Measurements from ENCODE around the gene HLF.

HLF gene

GRCh38 chr17:55308613-55309391, 44.0 kb downstream of the HLF start:
- Mint-ChIP-seq H3K4me3 (no peak overlapping the region), H3K9me3 (no peaks in the 10 kb centered on the region), H3K27me3 (ENCODE audit: low read depth) (no peaks in the 10 kb centered on the region), H3K27ac (no peak overlapping the region), H3K4me1 (peaks cover 10% of the 10 kb centered on the region), H3K36me3 (ENCODE audit: low read depth) (no peaks in the 10 kb centered on the region)
- TF ChIP-seq, protein P1, sequence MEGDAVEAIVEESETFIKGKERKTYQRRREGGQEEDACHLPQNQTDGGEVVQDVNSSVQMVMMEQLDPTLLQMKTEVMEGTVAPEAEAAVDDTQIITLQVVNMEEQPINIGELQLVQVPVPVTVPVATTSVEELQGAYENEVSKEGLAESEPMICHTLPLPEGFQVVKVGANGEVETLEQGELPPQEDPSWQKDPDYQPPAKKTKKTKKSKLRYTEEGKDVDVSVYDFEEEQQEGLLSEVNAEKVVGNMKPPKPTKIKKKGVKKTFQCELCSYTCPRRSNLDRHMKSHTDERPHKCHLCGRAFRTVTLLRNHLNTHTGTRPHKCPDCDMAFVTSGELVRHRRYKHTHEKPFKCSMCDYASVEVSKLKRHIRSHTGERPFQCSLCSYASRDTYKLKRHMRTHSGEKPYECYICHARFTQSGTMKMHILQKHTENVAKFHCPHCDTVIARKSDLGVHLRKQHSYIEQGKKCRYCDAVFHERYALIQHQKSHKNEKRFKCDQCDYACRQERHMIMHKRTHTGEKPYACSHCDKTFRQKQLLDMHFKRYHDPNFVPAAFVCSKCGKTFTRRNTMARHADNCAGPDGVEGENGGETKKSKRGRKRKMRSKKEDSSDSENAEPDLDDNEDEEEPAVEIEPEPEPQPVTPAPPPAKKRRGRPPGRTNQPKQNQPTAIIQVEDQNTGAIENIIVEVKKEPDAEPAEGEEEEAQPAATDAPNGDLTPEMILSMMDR (IDR thresholded peaks at IDR 0.05; ENCODE audit: unreplicated experiment in 3 of 3), result no peak

- TF ChIP-seq, protein P1 (IDR thresholded peaks at IDR 0.05; ENCODE audit: unreplicated experiment in 3 of 3), result no peak
- peaks cover under 1% of the 10 kb centered on the region for H3K4me1 Mint-ChIP-seq
- H3K9me3 Mint-ChIP-seq, result no peaks in the 10 kb centered on the region
- no peak overlapping the region for H3K4me3 Mint-ChIP-seq
- no peak overlapping the region for H3K27ac Mint-ChIP-seq
- H3K36me3 Mint-ChIP-seq (ENCODE audit: low read depth), result no peaks in the 10 kb centered on the region
- H3K27me3 Mint-ChIP-seq (ENCODE audit: low read depth), result no peaks in the 10 kb centered on the region
These were observed 47.1 kb downstream of the HLF start for GRCh38 chr17:55311767-55312375.

- H3K27me3 Mint-ChIP-seq (ENCODE audit: low read depth), result no peaks in the 10 kb centered on the region
- no peak overlapping the region for H3K27ac Mint-ChIP-seq
- TF ChIP-seq, protein P1 (IDR thresholded peaks at IDR 0.05; ENCODE audit: unreplicated experiment in 3 of 3), result no peak
- no peaks in the 10 kb centered on the region for H3K36me3 Mint-ChIP-seq (ENCODE audit: low read depth)
- no peaks in the 10 kb centered on the region for H3K4me1 Mint-ChIP-seq
- H3K9me3 Mint-ChIP-seq, result no peaks in the 10 kb centered on the region
- no peak overlapping the region for H3K4me3 Mint-ChIP-seq
These were observed 48.1 kb downstream of the HLF start for GRCh38 chr17:55312852-55313251.

GRCh38 chr17:55314061-55314783, 49.5 kb downstream of the HLF start:
- Mint-ChIP-seq H3K4me3 (no peak overlapping the region), H3K36me3 (ENCODE audit: low read depth) (peaks cover 7% of the 10 kb centered on the region), H3K9me3 (no peaks in the 10 kb centered on the region), H3K27ac (no peak overlapping the region), H3K27me3 (ENCODE audit: low read depth) (no peaks in the 10 kb centered on the region), H3K4me1 (no peaks in the 10 kb centered on the region)
- TF ChIP-seq, protein P1 (IDR thresholded peaks at IDR 0.05; ENCODE audit: unreplicated experiment in 3 of 3), result no peak

- H3K9me3 Mint-ChIP-seq, result no peaks in the 10 kb centered on the region
- TF ChIP-seq, protein P1 (IDR thresholded peaks at IDR 0.05; ENCODE audit: unreplicated experiment in 3 of 3), result no peak
- H3K27me3 Mint-ChIP-seq (ENCODE audit: low read depth), result no peaks in the 10 kb centered on the region
- peaks cover 7% of the 10 kb centered on the region for H3K36me3 Mint-ChIP-seq (ENCODE audit: low read depth)
- H3K27ac Mint-ChIP-seq, result no peak overlapping the region
- no peak overlapping the region for H3K4me3 Mint-ChIP-seq
- H3K4me1 Mint-ChIP-seq, result no peaks in the 10 kb centered on the region
These were observed 50.2 kb downstream of the HLF start for GRCh38 chr17:55314784-55315491.

All from nephron (organoid).